Activated naive CD4-positive, alpha-beta T cell (primary cell): Measurements from ENCODE around the gene EPHB1.

Experiments used
- DNase-seq, 4 experiments: peaks; one replicate each; lab custom pipeline; 2025; lab: John Stamatoyannopoulos, UW

EPHB1 gene

GRCh38 chr3:134883697-134884385, 88.8 kb downstream of the EPHB1 start:
- DNase-seq = no peak

GRCh38 chr3:134885877-134886621, 91.0 kb downstream of the EPHB1 start:
- no peak for DNase-seq

- no peak for DNase-seq
Measured at GRCh38 chr3:134886991-134887390, 91.9 kb downstream of the EPHB1 start.

- no peak for DNase-seq
Measured at GRCh38 chr3:134887536-134887935, 92.5 kb downstream of the EPHB1 start.

- DNase-seq = no peak
Measured at GRCh38 chr3:134892326-134892725, 97.3 kb downstream of the EPHB1 start.

- no peak for DNase-seq
Measured at GRCh38 chr3:134892761-134893160, 97.7 kb downstream of the EPHB1 start.

DNA sequence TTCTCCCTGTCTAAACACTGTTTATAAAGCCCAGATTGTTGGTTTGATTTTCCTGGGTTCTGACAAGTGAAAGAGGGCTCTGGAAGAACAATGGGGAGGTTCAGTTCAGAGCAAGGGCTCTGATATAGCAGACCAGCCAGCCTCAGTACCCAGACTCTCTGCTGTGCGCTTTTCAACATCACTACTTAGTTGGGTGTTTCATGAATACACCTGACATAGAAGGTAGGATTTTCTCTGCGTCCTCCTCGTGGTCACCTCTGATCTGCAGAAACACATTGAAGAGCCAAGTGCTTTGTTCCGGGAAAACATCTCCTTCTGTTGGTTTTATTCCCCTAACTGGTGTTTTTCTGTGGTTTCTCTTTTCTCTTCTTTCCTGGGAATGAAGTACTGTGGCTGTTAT, 99.5 kb downstream of the EPHB1 start:
- no peak for DNase-seq

DNA sequence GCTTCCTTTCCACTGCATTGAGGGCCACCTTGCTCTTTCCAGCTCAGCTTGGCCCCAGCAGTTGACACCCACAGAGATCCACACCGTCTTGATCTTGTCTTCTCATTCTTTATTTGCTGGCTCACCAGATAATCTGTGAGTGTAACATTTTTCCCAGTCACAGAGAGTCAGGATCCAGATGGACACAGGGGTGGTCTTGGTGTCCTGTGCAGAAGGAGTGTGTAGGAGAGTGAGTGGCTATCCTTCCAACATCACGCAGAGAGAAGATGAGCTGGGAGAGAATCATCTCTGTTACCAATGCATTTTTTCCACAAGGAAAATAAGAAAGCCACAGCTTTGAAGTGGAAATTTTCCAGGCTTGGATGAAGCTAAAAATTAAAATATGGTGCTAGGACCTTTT, 100.1 kb downstream of the EPHB1 start:
- no peak for DNase-seq

GRCh38 chr3:134896141-134896540, 101.1 kb downstream of the EPHB1 start:
- DNase-seq = no peak

DNA sequence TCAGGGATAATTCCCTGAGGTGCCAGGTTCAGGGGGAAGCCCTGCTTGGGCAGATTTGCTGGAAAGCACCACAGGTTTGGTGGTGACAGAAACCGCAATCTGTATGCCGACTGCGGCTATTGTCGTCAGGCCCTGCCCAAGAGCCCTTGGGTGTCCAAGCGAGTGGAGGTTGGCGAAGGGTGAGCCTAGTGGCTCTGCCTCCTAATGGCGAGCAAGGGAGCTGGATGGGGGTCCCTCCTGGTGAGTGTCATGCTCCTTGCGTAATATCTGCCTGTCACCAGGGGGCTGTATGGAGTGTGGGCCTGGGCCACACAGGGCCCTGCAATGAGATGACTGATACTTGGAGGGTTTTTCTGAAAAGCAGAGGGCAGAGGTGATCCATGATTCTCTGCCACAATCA, 101.6 kb downstream of the EPHB1 start:
- no peak for DNase-seq

- DNase-seq = no peak
Measured at GRCh38 chr3:134897391-134898141, 102.5 kb downstream of the EPHB1 start.

DNA sequence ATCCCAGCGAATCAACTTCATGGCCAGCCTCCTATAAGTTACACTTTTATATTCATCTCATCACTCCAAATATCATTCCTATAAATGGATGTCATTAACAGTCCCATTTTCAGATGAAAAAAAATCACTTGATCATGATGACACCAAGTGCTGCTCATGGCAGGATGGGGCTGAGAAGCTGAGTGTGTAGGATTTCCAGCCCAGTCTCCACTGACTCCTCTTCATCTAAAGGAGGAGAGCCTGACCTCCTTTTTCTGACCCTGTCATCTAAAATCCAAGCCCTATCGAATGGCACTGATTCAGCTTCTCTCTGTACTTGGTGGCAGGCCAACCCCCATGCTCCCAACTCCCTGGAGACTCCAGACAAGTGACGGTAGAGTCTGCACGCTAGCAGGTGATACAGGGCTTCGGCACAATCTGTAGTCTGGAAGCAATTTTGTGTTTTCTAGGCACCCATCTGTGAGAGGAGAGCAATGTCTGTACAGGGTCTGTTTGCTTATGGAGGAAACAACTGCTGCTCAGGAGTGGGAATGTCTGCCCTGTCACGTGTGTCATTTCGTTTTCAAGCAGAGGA, 103.2 kb downstream of the EPHB1 start:
- DNase-seq = no peak

- no peak for DNase-seq
Measured at GRCh38 chr3:134899786-134900185, 104.7 kb downstream of the EPHB1 start.

GRCh38 chr3:134900482-134900881, 105.4 kb downstream of the EPHB1 start:
- no peak for DNase-seq

- DNase-seq = no peak
Measured at GRCh38 chr3:134901461-134901860, 106.4 kb downstream of the EPHB1 start.

GRCh38 chr3:134903837-134904236, 108.8 kb downstream of the EPHB1 start:
- DNase-seq = no peak

- no peak for DNase-seq
Measured at GRCh38 chr3:134904241-134904771, 109.2 kb downstream of the EPHB1 start.

DNA sequence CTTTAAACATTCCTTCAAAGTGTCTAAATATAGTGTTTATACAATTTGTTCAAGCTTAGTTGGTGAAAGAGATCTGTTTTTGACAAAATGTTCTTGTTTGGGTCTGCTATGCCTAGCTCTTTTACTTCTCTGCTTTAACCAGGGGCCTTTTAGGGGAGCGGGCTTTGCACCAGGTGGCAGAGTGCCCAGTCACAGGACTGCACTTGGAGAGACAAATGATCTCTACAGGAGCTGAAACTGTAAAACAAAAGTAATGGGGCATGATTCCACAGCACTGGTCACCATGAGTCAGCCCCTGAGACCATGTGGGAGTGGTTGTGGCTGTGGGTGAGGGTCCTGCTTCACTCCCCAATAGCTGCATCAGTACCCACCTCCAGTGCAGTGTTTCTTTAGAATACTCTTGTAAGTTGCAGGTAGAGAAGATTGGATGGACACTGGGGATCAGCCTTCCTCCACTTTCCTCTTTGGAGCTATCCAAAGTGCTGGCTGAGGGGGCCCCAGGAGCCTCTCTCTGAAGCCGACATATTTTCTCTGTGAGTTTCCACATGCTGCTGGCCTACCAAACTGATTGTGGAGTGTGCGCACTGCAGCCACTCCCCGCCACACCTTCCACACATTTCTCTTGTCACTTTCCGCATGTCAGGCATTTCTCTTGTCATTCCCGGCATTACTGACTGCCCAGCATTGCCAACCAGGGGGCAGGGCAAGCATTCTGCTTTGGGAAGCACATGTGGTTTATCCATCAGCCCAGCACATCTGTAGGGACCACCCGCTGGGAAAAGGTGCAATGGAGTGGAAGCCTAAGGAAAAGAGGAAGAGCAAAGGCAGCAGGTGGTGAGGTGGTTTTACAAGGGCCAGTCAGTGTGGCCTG, 110.0 kb downstream of the EPHB1 start:
- no peak for DNase-seq

GRCh38 chr3:134905647-134905935, 110.5 kb downstream of the EPHB1 start:
- no peak for DNase-seq

- DNase-seq = no peak
Measured at GRCh38 chr3:134908271-134908670, 113.2 kb downstream of the EPHB1 start.

- DNase-seq = no peak
Measured at GRCh38 chr3:134910026-134910425, 115.0 kb downstream of the EPHB1 start.
